NCI-H345 treated with DMSO at 0.1 percent for 48 hours (cell line): ENCODE measurements around the gene ALG9.

Experiments used
- DNase-seq: peaks from one replicate; lab custom pipeline; 2025; ENCODE audit not compliant: unreplicated experiment; lab: John Stamatoyannopoulos, UW

The ALG9 gene, protein sequence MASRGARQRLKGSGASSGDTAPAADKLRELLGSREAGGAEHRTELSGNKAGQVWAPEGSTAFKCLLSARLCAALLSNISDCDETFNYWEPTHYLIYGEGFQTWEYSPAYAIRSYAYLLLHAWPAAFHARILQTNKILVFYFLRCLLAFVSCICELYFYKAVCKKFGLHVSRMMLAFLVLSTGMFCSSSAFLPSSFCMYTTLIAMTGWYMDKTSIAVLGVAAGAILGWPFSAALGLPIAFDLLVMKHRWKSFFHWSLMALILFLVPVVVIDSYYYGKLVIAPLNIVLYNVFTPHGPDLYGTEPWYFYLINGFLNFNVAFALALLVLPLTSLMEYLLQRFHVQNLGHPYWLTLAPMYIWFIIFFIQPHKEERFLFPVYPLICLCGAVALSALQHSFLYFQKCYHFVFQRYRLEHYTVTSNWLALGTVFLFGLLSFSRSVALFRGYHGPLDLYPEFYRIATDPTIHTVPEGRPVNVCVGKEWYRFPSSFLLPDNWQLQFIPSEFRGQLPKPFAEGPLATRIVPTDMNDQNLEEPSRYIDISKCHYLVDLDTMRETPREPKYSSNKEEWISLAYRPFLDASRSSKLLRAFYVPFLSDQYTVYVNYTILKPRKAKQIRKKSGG

DNA sequence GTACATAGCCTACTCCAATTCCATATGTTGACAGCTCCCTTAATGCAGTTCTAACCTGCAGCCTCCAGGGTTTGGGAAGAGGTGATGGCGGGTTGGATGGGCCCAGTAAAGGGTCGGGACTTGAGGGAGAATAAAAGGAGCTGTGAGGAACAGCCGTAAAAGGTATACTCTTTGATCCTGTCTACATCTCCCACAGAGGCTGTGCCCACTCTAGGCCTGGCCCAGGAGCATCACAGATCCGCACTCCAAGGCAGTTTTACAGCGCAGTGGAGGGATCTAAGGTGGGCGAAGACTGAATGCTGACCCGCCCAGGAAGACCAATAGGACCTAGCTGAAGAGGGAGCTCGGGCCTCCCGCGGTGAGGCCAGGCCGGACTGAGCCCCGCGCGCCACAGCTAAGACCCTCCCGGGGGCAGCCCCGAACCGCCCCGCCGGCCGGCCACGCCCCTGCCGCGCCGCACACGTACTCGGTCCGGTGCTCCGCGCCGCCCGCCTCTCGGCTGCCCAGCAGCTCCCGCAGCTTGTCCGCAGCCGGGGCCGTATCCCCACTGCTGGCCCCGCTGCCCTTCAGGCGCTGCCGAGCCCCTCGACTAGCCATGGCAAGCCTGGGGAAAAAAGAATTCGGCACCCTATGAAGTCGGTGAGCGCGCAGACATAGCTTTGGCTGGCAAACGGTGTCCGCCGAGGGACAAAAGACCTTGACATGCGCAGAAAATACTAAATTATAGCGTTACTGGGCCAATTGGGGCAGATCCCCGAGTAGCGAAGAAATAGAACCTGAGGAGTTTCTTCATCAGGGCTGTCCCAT, at the start of gene ALG9:
TSS of gene ALG9 (minus strand) at position 696 of the 807 bp plus-strand sequence. CDS start at position 597, 99 bp downstream.
- DNase-seq = peak; percentile 77

DNA sequence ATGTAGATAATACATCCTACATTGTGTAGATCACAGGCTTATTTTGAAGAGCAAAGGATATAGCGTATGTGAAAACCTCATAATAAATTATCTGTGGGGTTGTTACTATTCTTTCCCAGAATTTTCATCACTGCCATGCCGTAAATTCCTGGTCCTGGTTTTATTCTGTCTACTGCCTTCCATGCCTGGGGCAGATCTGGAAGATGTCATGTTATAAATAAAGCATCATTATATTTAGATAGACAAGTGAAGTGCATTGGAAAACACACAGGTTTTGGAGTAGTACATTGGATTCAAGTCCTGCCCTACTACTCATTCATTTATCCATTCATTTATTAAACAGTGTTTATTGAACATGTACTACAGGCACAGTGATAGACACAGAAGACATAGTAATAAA, 49.5 kb upstream of the ALG9 start:
- DNase-seq = no peak

DNA sequence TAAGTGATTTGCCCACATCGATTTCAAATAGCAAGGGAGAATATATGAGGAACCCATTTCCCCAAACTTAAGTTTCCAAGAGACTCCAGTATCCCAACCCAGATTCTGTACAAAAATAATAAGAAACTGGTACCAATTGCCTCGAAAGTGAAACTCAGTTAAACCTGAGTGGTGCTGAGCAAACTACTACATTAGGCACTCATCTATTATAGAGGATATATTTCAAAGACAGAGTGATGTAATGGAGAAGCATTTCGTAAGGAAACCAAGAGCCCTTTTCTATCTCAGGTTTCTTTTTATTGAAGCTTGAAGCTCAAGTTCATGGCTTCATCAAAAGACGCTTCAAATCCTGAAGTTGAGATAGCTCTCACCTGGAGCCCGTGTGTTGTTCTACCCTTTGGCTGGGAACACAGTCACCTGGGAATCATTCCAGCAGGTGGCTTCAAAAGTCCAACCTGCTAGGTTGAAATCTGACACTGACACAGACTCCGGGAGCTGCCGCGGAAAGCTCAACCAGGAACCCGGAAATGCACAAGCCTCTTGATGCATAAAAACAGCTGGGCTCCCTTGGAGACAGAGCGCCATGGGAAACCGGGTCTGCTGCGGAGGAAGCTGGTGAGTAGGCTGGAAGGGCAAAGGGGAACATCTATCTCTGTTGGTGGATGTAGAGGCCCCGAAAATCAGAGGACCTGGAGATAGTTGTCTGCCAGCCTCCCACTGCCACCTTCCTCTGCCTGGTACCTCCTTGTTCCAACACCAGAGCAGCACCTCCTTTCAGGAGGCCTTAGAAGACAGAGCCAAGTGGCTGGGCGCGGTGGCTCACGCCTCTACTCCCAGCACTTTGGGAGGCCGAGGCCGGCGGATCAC, 47.2 kb upstream of the ALG9 start, which contains the start of gene C11orf52:
TSS of gene C11orf52 (plus strand) at position 524 of the 867 bp plus-strand sequence. CDS start at position 584, 60 bp downstream.
- DNase-seq = peak; percentile 86

DNA sequence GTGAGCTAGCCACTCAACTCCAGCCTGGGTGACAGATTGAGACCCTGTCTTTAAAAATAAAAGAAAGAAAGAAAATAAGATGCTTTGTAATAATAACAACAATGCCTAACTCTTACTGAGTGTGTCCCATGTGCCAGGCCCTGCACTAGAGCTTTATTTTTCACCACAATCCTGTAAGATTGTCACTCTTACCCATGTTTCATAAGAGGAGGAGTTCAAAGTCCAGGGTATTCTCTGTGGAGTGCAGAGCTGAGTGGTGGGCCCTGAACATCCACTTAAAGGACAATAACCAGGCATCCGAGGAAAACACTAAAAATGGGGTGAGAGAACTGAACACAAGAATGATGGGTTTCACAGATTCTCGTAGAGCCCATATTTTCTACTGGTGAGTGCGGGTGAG, 46.4 kb upstream of the ALG9 start:
- DNase-seq = no peak

- no peak for DNase-seq
Observed at GRCh38 chr11:111917312-111917711, 45.9 kb upstream of the ALG9 start.

DNA sequence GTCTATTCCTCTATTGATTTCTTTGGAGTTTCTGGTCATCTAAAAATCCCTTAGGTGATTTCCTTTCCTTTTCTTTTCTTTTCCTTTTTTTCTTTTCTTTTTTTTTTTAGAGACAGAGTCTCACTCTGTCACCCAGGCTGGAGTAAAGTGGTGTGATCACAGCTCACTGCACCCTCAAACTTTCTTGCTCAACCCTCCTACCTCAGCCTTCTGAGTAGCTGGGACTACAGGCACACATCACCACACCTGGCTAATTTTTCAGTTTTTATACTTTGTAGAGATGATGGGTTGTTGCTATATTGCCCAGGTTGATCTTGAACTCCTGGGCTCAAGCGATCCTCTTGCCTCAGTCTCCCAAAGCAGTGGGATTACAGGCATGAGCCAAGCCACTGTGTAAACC, 45.4 kb upstream of the ALG9 start:
- DNase-seq = no peak

DNA sequence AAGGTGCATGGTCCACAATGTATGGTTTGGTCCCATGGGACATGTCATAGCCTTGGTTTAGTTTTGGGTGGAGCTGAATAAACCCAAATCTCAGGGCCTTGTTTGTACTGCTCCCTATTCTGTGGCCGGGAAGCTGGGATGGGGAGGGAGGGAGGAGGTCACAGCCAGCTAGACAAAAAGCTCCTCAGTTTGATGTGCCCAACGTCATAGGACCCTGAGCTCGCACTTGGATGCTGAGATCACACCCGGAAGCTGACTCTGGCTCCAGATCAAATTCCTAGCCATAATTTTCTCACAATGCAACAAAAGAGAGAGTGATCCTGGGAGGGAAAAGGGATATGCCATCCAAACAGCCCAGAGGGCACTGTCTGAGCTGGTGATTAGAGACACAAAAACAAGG, 42.6 kb upstream of the ALG9 start:
- no peak for DNase-seq

- DNase-seq = no peak
Observed at GRCh38 chr11:111913031-111913861, 41.9 kb upstream of the ALG9 start.

- DNase-seq = no peak
Observed at GRCh38 chr11:111912535-111912934, 41.2 kb upstream of the ALG9 start, which contains the start of gene HSPB2. HSPB2 (plus strand) TSS chr11:111912734; CDS start chr11:111912830, 96 bp downstream.

DNA sequence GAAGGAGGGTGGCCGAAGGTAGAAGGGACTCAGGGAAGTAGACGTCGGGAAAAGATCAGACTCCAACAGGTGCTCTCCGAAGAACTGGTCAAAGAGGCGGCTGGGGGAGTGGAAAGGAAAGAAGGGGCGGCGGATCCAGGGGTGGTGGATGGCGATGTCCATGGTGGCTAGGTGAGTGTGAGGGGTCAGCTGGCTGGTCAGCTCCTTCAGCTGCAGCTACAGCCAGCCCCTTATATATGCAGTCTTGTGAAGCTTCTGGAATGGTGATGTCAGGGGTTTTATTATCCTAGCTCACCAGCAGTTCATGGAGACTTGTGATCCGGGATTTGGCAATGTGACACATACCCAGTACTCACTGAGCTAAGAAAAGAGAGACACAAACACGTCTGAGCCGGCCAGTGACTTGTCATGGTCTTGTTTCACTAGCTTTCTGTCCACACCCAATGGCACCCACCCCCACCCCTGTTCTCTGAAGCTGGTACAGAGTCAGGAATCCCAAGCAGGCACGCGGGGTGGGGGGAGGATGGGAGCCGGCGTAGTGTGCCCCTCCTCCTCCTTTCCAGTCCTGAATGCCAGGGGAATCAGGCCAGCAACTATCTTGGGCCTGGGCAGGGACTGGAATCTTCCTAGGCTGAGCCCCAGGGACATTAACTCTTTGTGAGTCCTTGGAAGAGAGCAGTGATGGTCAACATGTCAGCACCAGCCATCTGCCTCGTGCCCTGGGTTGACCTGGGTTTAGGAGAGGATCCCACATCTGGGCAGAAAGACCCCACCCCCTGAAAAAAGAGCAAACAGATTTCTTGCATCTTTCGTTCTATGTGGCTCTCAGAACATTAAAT, 40.4 kb upstream of the ALG9 start, which contains the start of gene CRYAB:
TSS of gene CRYAB (minus strand) at position 208 of the 839 bp plus-strand sequence. CDS start at position 162, 46 bp downstream.
- DNase-seq = no peak

GRCh38 chr11:111910676-111911562, 39.5 kb upstream of the ALG9 start:
- no peak for DNase-seq

DNA sequence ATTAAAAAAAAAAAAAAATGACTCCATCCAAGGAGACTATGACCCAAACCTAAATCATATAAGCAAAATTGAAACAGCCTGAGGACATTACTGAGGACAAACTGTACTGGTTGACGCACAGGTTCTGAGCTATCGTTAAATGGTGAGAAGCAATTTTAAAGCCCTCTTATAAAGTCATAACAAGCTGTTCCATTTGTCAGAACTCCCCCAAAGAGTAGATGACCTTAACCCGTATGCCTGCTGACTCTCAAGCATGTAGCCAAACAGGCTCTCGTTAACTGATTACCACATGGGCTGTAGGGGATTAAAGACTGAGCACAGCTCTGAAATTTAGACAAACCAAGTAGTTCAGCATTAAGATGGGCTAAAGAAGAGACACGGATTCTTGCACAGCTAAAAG, 38.0 kb upstream of the ALG9 start:
- DNase-seq = no peak

DNA sequence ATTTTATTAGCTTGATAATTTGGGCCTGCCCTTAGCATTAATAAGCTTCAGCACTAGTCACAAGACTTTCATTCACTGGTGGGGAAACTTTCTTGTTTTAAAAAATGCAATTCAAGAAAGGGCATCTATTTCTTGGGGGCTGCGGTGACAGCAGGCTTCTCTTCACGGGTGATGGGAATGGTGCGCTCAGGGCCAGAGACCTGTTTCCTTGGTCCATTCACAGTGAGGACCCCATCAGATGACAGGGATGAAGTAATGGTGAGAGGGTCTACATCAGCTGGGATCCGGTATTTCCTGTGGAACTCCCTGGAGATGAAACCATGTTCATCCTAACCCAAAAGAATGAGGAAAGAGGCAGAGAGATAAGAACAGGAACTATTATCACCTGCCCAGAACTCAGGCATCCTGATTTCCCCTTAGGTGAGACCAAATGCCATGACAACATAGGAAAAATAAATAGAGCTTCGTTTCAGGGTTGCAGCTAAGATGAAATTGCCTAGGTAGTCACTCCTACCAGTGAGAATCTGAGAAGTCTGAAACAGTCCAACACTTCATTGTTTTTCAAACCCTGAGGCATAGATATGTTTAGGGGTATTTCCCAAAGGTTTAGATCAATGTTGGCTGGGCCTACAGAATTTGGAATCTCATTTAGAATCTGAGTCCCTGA, 37.4 kb upstream of the ALG9 start:
- no peak for DNase-seq

DNA sequence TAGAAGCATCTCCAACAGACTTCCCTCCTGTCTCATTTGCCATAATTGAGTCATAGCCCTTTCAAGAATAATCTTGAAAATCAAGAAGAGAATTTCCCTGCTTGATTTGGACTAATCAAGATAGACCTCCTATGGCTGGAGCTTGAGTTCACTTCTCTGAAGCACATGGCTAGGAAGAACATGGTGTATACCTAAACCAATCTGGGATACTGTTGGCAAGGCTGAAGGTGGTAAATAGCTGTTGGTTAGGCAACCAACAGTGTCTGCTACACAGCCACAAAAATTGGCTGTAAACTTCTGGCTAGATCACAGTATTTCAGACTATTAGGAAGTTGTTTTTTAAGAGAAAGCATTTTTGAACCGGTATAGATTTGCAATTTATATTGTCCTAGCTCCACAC, 35.3 kb upstream of the ALG9 start:
- DNase-seq = no peak

DNA sequence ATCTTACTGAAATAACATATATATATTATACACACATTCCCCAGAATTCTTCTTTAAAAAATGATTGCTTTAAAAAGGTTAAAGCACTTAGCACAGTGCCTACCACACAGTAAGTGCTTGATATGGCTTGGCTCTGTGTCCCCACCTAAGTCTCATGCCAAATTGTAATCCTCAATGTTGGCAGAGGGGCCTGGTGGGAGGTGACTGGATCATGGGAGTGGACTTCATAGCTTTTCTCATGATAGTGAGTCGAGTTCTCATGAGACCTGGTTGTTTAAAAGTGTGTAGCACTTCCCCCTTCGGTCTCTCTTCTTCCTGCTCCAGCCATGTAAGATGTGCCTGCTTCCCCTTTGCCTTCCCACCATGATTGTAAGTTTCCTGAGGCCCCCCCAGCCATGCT, 34.0 kb upstream of the ALG9 start:
- DNase-seq = no peak

- no peak for DNase-seq
Observed at GRCh38 chr11:111886844-111887243, 15.5 kb upstream of the ALG9 start.

- DNase-seq = no peak
Observed at GRCh38 chr11:111886032-111886431, 14.7 kb upstream of the ALG9 start.
